PFSK-1 (cell line): Measurements from ENCODE around the gene TCIRG1.

ENCODE experiments used
- FOXP2 ChIP-seq: optimal IDR thresholded peaks from 2 replicates; pipeline ENCODE3; 2011; ENCODE audit warnings: borderline replicate concordance, control low read depth, inconsistent platforms; ENCODE audit not compliant: insufficient read depth; ENCODE audit errors: extremely low read length, extremely low read depth
- POLR2AphosphoS5 ChIP-seq: IDR thresholded peaks from 2 replicates; pipeline ENCODE4 v1.6.1; 2012; ENCODE audit warnings: low read depth, mild to moderate bottlenecking, control low read depth, low read length, moderate library complexity
- REST ChIP-seq, 2 experiments: IDR thresholded peaks; 2 replicates each; pipeline versions ENCODE4 v1.6.1 to v1.8.0; 2011 to 2012; ENCODE audit warnings: low read depth in 2 of 2, low read length in 2 of 2, control low read depth in 1 of 2, inconsistent platforms in 1 of 2, mild to moderate bottlenecking in 1 of 2, moderate library complexity in 1 of 2; ENCODE audit not compliant: insufficient read depth in 1 of 2
- SIN3A ChIP-seq: IDR thresholded peaks from 2 replicates; pipeline ENCODE4 v1.6.1; 2012; ENCODE audit warnings: mild to moderate bottlenecking, low read length, moderate library complexity, borderline replicate concordance; ENCODE audit not compliant: insufficient read depth
- TAF1 ChIP-seq: IDR thresholded peaks from 2 replicates; pipeline ENCODE4 v1.6.1; 2012; ENCODE audit warnings: low read length, control low read depth, borderline replicate concordance; ENCODE audit not compliant: insufficient read depth

GRCh38 chr11:68090287-68090686 lies 51.5 kb downstream of the TCIRG1 start:
- no peak for TF ChIP-seq TAF1
- TF ChIP-seq POLR2AphosphoS5: no peak
- no peak for TF ChIP-seq REST (IDR thresholded peaks at IDR 0.05; ENCODE audit: insufficient read depth in 1 of 2, low read depth in 2 of 2, low read length in 2 of 2)
- no peak for TF ChIP-seq FOXP2
- TF ChIP-seq SIN3A: no peak
